ENCODE data around the gene SPAG16. TPM values are rescaled to one million over a fixed set of nuclear protein-coding genes. Genes with fewer than 3 reads are reported as not detected.

The SPAG16 gene
- total RNA-seq, 2 experiments from 2014 or later, result 2.8 to 3.2 TPM

DNA sequence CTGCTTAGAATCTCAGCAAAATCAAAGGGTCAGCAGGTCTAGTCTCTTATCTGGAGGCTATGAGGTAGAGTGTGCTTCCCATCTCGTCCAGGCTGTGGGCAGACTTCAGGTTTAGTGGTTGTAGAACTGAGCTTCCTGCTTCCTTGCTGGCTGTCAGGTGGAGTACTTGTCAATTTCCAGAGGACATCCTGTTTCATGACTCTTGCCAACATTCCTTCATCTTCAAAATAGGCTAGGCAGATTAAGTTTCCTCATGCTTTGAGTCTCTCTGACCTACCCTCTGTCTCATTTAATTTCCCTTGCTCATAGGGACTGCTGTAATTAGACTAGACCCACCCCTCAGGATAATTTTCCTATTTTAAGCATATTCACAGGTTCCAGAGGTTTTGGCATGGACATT, 562.6 kb downstream of the SPAG16 start:
- Histone ChIP-seq H3K9me3 (ENCODE audit: control insufficient read depth in 1 of 2, insufficient read depth in 1 of 2, low read length in 2 of 2) (no peaks in the 10 kb centered on the region), H3K4me3 (ENCODE audit: low read length) (no peak overlapping the region), H3K27ac (ENCODE audit: low read depth in 1 of 2, low read length in 2 of 2) (no peak overlapping the region), H3K36me3 (ENCODE audit: insufficient read depth, low read length) (no peaks in the 10 kb centered on the region), H3K4me1 (ENCODE audit: insufficient read depth, low read length) (no peaks in the 10 kb centered on the region), H3K27me3 (ENCODE audit: control insufficient read depth in 1 of 2, insufficient read depth in 2 of 2, low read length in 2 of 2) (no peaks in the 10 kb centered on the region)
- ChIA-PET POLR2A (no interaction called here), CTCF (no interaction called here)
- DNase-seq (no peak), ATAC-seq (ENCODE audit: poor library complexity) (no peak)
- no peaks in the 10 kb centered on the region for H3K36me3 Mint-ChIP-seq (ENCODE audit: low read depth)
- H3K9me3 Mint-ChIP-seq, result no peaks in the 10 kb centered on the region
- H3K4me3 Mint-ChIP-seq, result no peak overlapping the region
- H3K27ac Mint-ChIP-seq, result no peak overlapping the region
- intact Hi-C loops (cut with DNase I, micrococcal nuclease), result no loop called here
- TF ChIP-seq CTCF (IDR thresholded peaks at IDR 0.05), result no peak
- H3K4me1 Mint-ChIP-seq (ENCODE audit: low read depth), result no peaks in the 10 kb centered on the region
- no peaks in the 10 kb centered on the region for H3K27me3 Mint-ChIP-seq

DNA sequence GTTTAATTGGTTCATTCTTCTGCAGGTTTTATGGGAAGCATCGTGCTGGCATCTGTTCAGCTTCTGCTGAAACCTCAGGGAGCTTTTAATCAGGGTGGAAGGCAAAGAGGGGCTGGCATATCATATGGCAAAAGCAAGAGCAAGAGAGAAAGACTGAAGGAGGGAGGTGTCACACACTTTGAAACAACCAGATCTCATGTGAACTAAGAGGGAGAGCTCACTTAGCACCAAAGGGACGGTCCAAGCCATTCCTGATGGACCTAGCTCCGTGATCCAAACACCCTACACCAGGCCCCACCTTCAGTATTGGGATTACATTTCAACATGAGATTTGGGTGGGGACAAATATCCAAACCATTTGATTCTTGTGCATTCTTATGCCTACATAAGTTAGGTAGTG, 563.1 kb downstream of the SPAG16 start:
- no peaks in the 10 kb centered on the region for H3K4me1 Mint-ChIP-seq (ENCODE audit: low read depth)
- intact Hi-C loops (cut with DNase I, micrococcal nuclease), result no loop called here
- H3K27ac Mint-ChIP-seq, result no peak overlapping the region
- H3K36me3 ChIP-seq (ENCODE audit: insufficient read depth, low read length), result no peaks in the 10 kb centered on the region
- no peak overlapping the region for H3K4me3 ChIP-seq (ENCODE audit: low read length)
- H3K27ac ChIP-seq (ENCODE audit: low read depth in 1 of 2, low read length in 2 of 2), result no peak overlapping the region
- no peak overlapping the region for H3K4me3 Mint-ChIP-seq
- H3K36me3 Mint-ChIP-seq (ENCODE audit: low read depth), result no peaks in the 10 kb centered on the region
- ChIA-PET CTCF (no interaction called here), POLR2A (no interaction called here)
- H3K27me3 Mint-ChIP-seq, result no peaks in the 10 kb centered on the region
- ATAC-seq (ENCODE audit: poor library complexity) (no peak), DNase-seq (no peak)
- no peak for TF ChIP-seq CTCF (IDR thresholded peaks at IDR 0.05)
- H3K9me3 Mint-ChIP-seq, result no peaks in the 10 kb centered on the region
- H3K27me3 ChIP-seq (ENCODE audit: control insufficient read depth in 1 of 2, insufficient read depth in 2 of 2, low read length in 2 of 2), result no peaks in the 10 kb centered on the region
- H3K9me3 ChIP-seq (ENCODE audit: control insufficient read depth in 1 of 2, insufficient read depth in 1 of 2, low read length in 2 of 2), result no peaks in the 10 kb centered on the region
- no peaks in the 10 kb centered on the region for H3K4me1 ChIP-seq (ENCODE audit: insufficient read depth, low read length)

GRCh38 chr2:213848631-213849030, 564.4 kb downstream of the SPAG16 start:
- H3K4me3 Mint-ChIP-seq, result no peak overlapping the region
- Histone ChIP-seq H3K36me3 (ENCODE audit: insufficient read depth, low read length) (no peaks in the 10 kb centered on the region), H3K27me3 (ENCODE audit: control insufficient read depth in 1 of 2, insufficient read depth in 2 of 2, low read length in 2 of 2) (no peaks in the 10 kb centered on the region), H3K27ac (ENCODE audit: low read depth in 1 of 2, low read length in 2 of 2) (no peak overlapping the region), H3K4me3 (ENCODE audit: low read length) (no peak overlapping the region), H3K4me1 (ENCODE audit: insufficient read depth, low read length) (no peaks in the 10 kb centered on the region), H3K9me3 (ENCODE audit: control insufficient read depth in 1 of 2, insufficient read depth in 1 of 2, low read length in 2 of 2) (no peaks in the 10 kb centered on the region)
- H3K27me3 Mint-ChIP-seq, result no peaks in the 10 kb centered on the region
- no peaks in the 10 kb centered on the region for H3K36me3 Mint-ChIP-seq (ENCODE audit: low read depth)
- ATAC-seq (ENCODE audit: poor library complexity) (no peak), DNase-seq (no peak)
- no peaks in the 10 kb centered on the region for H3K4me1 Mint-ChIP-seq (ENCODE audit: low read depth)
- POLR2A ChIA-PET, result no interaction called here
- TF ChIP-seq CTCF (IDR thresholded peaks at IDR 0.05), result no peak
- no peak overlapping the region for H3K27ac Mint-ChIP-seq
- no peaks in the 10 kb centered on the region for H3K9me3 Mint-ChIP-seq
- CTCF ChIA-PET, result no interaction called here
- intact Hi-C loops (cut with DNase I, micrococcal nuclease), result no loop called here
